Activated T-helper 2 cell treated with anti-CD3 and anti-CD28 coated beads, Interferon-gamma antibody, Interleukin-2, Interleukin-4, amounts not matched to agents 10 μg/mL and 5 μg/mL and 100 μg/mL, durations not matched to agents 14 hours and 24 hours and 36 hours (primary cell): ENCODE data around the gene NSD2. TPM values are rescaled to one million over a fixed set of nuclear protein-coding genes. Genes with fewer than 3 reads are reported as not detected.
"Not testable (repeated sequence)": the region's sequence is repeated elsewhere in the genome, so short reads cannot be mapped to it uniquely, and the experiment has no call there.

ENCODE experiments used
- DNase-seq: peaks from one replicate; pipeline ENCODE4 v3.0.0; 2021; ENCODE audit warnings: low spot score
- H3K27ac Mint-ChIP-seq: one replicate; pipeline ENCODE4 v1.8.0; 2021; ENCODE audit warnings: mixed read lengths
- H3K27me3 Mint-ChIP-seq: one replicate; pipeline ENCODE4 v1.8.0; 2021; ENCODE audit warnings: low read depth, mixed read lengths
- H3K36me3 Mint-ChIP-seq: one replicate; pipeline ENCODE4 v1.8.0; 2021; ENCODE audit warnings: low read depth, mixed read lengths
- H3K4me1 Mint-ChIP-seq: one replicate; pipeline ENCODE4 v1.8.0; 2021; ENCODE audit warnings: low read depth, mixed read lengths
- H3K4me3 Mint-ChIP-seq: one replicate; pipeline ENCODE4 v1.8.0; 2021; ENCODE audit warnings: low read depth, mild to moderate bottlenecking, moderate library complexity, mixed read lengths
- H3K9me3 Mint-ChIP-seq: one replicate; pipeline ENCODE4 v1.8.0; 2021; ENCODE audit warnings: mixed read lengths
- intact Hi-C: fragments of 100-400 bp; cut with micrococcal nuclease; formaldehyde crosslinking; loops from one replicate; pipeline ENCODE4 v1.15.1; 2023
- total RNA-seq: library from RNA; stranded (reverse); gene quantifications from 2 replicates; pipeline ENCODE4 v1.2.3, GENCODE V29; 2022

Gene NSD2
- total RNA-seq, 1 donor from 2014 or later: 208 TPM

GRCh38 chr4:1993169-1993516 is 122.0 kb downstream of the NSD2 start:
- intact Hi-C loops: no loop called here
- DNase-seq: no peak
- H3K36me3 Mint-ChIP-seq: peaks cover 44% of the 10 kb centered on the region
- no peaks in the 10 kb centered on the region for H3K27me3 Mint-ChIP-seq
- peaks cover 2% of the 10 kb centered on the region for H3K4me1 Mint-ChIP-seq
- peaks cover 20% of the 10 kb centered on the region for H3K9me3 Mint-ChIP-seq
- no peak overlapping the region for H3K27ac Mint-ChIP-seq
- no peak overlapping the region for H3K4me3 Mint-ChIP-seq

GRCh38 chr4:1993718-1994516 is 122.7 kb downstream of the NSD2 start:
- H3K4me3 Mint-ChIP-seq, H3K27me3 Mint-ChIP-seq, intact Hi-C loops, H3K4me1 Mint-ChIP-seq, DNase-seq, H3K27ac Mint-ChIP-seq: not testable (repeated sequence)
- Mint-ChIP-seq H3K9me3 (peaks cover 28% of the 10 kb centered on the region), H3K36me3 (peaks cover 51% of the 10 kb centered on the region)

- peaks cover 38% of the 10 kb centered on the region for H3K9me3 Mint-ChIP-seq
- H3K27ac Mint-ChIP-seq: no peak overlapping the region
- intact Hi-C loops: no loop called here
- no peaks in the 10 kb centered on the region for H3K27me3 Mint-ChIP-seq
- no peak overlapping the region for H3K4me3 Mint-ChIP-seq
- H3K36me3 Mint-ChIP-seq: peaks cover 55% of the 10 kb centered on the region
- H3K4me1 Mint-ChIP-seq: peaks cover 2% of the 10 kb centered on the region
- DNase-seq: no peak
Observed at GRCh38 chr4:1994938-1995337, 123.7 kb downstream of the NSD2 start.

- DNase-seq: no peak
- Mint-ChIP-seq H3K4me3 (no peak overlapping the region), H3K4me1 (peaks cover 2% of the 10 kb centered on the region), H3K36me3 (peaks cover 65% of the 10 kb centered on the region), H3K27me3 (no peaks in the 10 kb centered on the region), H3K9me3 (peaks cover 52% of the 10 kb centered on the region), H3K27ac (no peak overlapping the region)
- intact Hi-C loops: no loop called here
Observed at GRCh38 chr4:1996866-1997611, 125.8 kb downstream of the NSD2 start.

- Mint-ChIP-seq H3K27me3 (no peaks in the 10 kb centered on the region), H3K4me3 (no peak overlapping the region), H3K27ac (no peak overlapping the region), H3K4me1 (peaks cover 6% of the 10 kb centered on the region), H3K36me3 (peaks cover 72% of the 10 kb centered on the region), H3K9me3 (peaks cover 52% of the 10 kb centered on the region)
- intact Hi-C loops: no loop called here
- no peak for DNase-seq
Observed at GRCh38 chr4:1997712-1998111, 126.5 kb downstream of the NSD2 start.

DNA sequence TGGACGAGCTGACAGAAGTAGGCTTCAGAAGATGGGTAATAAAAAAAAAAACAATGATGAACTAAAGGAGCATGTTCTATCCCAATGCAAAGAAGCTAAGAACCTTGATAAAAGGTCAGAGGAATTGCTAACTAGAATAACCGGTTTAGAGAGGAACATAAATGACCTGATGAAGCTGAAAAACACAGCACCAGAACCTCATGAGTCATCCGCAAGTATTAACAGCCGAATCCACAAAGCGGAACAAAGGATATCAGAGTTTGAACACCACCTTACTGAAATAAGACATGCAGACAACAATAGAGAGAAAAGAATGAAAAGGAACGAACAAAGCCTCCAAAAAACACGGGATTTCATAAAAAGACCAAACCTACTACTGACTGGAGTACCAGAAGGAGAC is 127.1 kb downstream of the NSD2 start:
- peaks cover 78% of the 10 kb centered on the region for H3K36me3 Mint-ChIP-seq
- DNase-seq: no peak
- no peak overlapping the region for H3K4me3 Mint-ChIP-seq
- no peak overlapping the region for H3K27ac Mint-ChIP-seq
- intact Hi-C loops: no loop called here
- no peaks in the 10 kb centered on the region for H3K27me3 Mint-ChIP-seq
- peaks cover 52% of the 10 kb centered on the region for H3K9me3 Mint-ChIP-seq
- H3K4me1 Mint-ChIP-seq: peaks cover 12% of the 10 kb centered on the region

GRCh38 chr4:1999308-1999707 is 128.1 kb downstream of the NSD2 start:
- Mint-ChIP-seq H3K36me3 (peaks cover 86% of the 10 kb centered on the region), H3K4me1 (peaks cover 14% of the 10 kb centered on the region), H3K9me3 (peaks cover 52% of the 10 kb centered on the region)
- H3K27me3 Mint-ChIP-seq, H3K4me3 Mint-ChIP-seq, H3K27ac Mint-ChIP-seq, DNase-seq, intact Hi-C loops: not testable (repeated sequence)

DNA sequence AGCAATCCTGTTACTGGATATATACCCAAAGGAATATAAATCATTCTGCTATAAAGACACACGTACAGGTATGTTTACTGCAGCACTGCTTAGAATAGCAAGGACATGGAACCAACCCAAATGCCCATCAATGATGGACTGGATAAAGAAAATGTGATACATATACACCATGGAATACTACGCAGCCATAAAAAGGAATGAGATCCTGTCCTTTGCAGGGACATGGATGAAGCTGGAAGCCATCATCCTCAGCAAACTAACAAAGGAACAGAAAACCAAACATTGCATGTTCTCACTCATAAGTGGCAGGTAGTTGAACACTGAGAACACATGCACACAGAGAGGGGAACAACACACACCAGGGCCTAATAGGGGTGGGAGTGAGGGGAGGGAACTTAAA is 132.2 kb downstream of the NSD2 start:
- not testable (repeated sequence) for DNase-seq, H3K27ac Mint-ChIP-seq, H3K4me3 Mint-ChIP-seq, H3K27me3 Mint-ChIP-seq
- Mint-ChIP-seq H3K4me1 (peaks cover 35% of the 10 kb centered on the region), H3K9me3 (peaks cover 30% of the 10 kb centered on the region), H3K36me3 (peaks cover 82% of the 10 kb centered on the region)
- intact Hi-C loops: loop anchor here (10.0 kb wide), 1 partner anchor 461 kb away; the partner anchor contains the start of gene RNF4

DNA sequence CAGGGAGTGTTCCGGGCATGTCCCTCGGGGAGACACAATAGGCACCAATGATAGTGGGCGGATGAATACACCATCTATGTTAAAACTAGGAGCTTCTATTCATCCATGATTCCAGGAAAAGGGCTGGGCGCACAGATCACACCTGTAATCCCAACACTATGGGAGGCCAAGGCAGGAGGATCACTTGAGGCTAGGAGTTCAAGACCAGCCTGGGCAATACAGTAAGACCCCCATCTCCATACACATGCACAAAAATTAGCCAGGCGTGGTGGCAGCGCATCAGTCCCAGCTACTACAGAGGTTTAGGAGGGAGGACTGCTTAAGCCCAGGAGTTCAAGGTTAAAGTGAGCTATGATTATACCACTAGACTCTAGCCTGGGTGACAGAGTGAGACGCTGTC is 135.2 kb downstream of the NSD2 start:
- Mint-ChIP-seq H3K27me3 (peaks cover 6% of the 10 kb centered on the region), H3K27ac (no peak overlapping the region), H3K4me1 (peaks cover 41% of the 10 kb centered on the region), H3K4me3 (peak overlapping the region; percentile 90), H3K36me3 (peaks cover 52% of the 10 kb centered on the region), H3K9me3 (no peaks in the 10 kb centered on the region)
- DNase-seq: no peak
- intact Hi-C loops: loop anchor here (10.0 kb wide), 1 partner anchor 458 kb away; the partner anchor contains the start of gene RNF4

DNA sequence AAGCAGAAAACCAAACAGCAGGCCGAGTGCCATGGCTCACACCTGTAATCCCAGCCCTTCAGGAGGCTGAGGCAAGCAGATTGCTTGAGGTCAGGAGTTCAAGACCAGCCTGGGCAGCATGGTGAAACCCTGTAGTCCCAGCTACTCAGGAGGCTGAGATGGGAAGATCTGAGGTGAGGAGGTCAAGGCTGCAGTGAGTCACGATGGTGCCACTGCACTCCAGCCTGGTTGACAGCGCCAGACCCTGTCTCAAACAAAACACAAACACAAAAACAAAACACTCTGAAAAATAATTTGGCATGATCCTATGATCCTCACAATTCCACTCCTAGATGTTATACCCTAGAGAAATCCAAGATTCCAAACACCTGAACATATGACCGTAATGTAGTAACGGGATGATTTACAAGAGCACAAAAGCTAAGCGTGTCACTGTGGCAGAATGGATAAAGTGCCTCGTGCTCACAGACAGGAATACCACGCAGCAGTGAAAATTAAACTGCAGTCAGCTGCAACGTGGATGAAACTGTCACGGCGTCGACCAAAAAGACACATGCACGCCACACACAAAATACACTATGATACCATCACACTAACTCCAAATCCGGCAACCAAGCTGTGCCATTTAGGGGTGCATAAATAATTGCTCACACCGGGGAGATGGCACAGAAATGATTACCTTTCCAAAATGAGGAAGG is 135.9 kb downstream of the NSD2 start:
- Mint-ChIP-seq H3K4me3 (peak overlapping the region; percentile 90), H3K9me3 (no peaks in the 10 kb centered on the region), H3K27me3 (peaks cover 6% of the 10 kb centered on the region), H3K4me1 (peaks cover 41% of the 10 kb centered on the region), H3K27ac (peak overlapping the region; percentile 73), H3K36me3 (peaks cover 50% of the 10 kb centered on the region)
- DNase-seq: no peak
- intact Hi-C loops: loop anchor here (10.0 kb wide), 1 partner anchor 458 kb away; the partner anchor contains the start of gene RNF4

- intact Hi-C loops: loop anchor here (2.0 to 10.0 kb wide), 2 partner anchors 33 to 457 kb away; partner anchors contain the start of gene RNF4
- Mint-ChIP-seq H3K9me3 (no peaks in the 10 kb centered on the region), H3K4me3 (peak overlapping the region; percentile 90), H3K36me3 (peaks cover 40% of the 10 kb centered on the region), H3K27me3 (peaks cover 6% of the 10 kb centered on the region), H3K27ac (peak overlapping the region; percentile 86), H3K4me1 (peaks cover 34% of the 10 kb centered on the region)
- no peak for DNase-seq
Observed at GRCh38 chr4:2007804-2008670, 136.8 kb downstream of the NSD2 start.

DNA sequence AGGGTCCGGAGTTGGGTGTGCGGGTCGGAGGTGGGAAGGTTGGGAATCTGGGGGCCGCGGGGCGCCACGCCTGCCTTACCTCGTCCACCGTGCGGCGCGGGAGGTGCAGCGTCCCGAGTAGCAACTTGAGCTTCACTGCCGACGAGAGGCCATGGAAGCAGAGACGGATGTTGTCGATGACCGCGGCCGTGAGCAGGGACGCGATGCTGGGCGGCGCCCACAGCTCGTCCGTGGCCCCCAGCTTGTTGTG is 137.4 kb downstream of the NSD2 start:
- DNase-seq: no peak
- peak overlapping the region; percentile 86 for H3K27ac Mint-ChIP-seq
- H3K36me3 Mint-ChIP-seq: peaks cover 35% of the 10 kb centered on the region
- peak overlapping the region; percentile 90 for H3K4me3 Mint-ChIP-seq
- H3K4me1 Mint-ChIP-seq: peaks cover 29% of the 10 kb centered on the region
- H3K27me3 Mint-ChIP-seq: peaks cover 6% of the 10 kb centered on the region
- intact Hi-C loops: loop anchor here (2.0 to 10.0 kb wide), 2 partner anchors 32 to 456 kb away; partner anchors contain the start of gene RNF4
- no peaks in the 10 kb centered on the region for H3K9me3 Mint-ChIP-seq
